Stimulated activated CD8-positive, alpha-beta memory T cell treated with anti-CD3 and anti-CD28 coated beads, Interleukin-4, amount 100 ng/mL, for 48 hours (primary cell): ENCODE data around the gene HAVCR2.

ENCODE experiments used
- DNase-seq: peaks from one replicate; pipeline ENCODE4 v3.0.0-alpha.2; 2020

Gene HAVCR2

GRCh38 chr5:157108976-157109375, at the start of gene HAVCR2:
HAVCR2 (minus strand) TSS chr5:157109044; CDS start chr5:157108983, 61 bp downstream.
- peak; percentile 70 for DNase-seq

- DNase-seq = no peak
Observed at GRCh38 chr5:157157293-157157891, 48.5 kb upstream of the HAVCR2 start.

GRCh38 chr5:157155297-157155696, 46.5 kb upstream of the HAVCR2 start:
- DNase-seq = no peak

GRCh38 chr5:157150995-157151394, 42.2 kb upstream of the HAVCR2 start:
- no peak for DNase-seq

GRCh38 chr5:157148734-157149615, 40.1 kb upstream of the HAVCR2 start:
- peak; percentile 90 for DNase-seq

GRCh38 chr5:157143127-157143971, 34.5 kb upstream of the HAVCR2 start:
- peak; percentile 79 for DNase-seq

GRCh38 chr5:157142317-157143126, 33.7 kb upstream of the HAVCR2 start, which contains the start of gene MED7:
MED7 (minus strand) TSS chr5:157142865; CDS start chr5:157139431, 3,434 bp downstream.
- DNase-seq = peak; percentile 90

GRCh38 chr5:157137691-157138090, 28.8 kb upstream of the HAVCR2 start:
- no peak for DNase-seq

GRCh38 chr5:157132281-157132612, 23.4 kb upstream of the HAVCR2 start:
- no peak for DNase-seq

GRCh38 chr5:157130925-157131324, 22.1 kb upstream of the HAVCR2 start:
- no peak for DNase-seq

GRCh38 chr5:157121709-157122108, 12.9 kb upstream of the HAVCR2 start:
- DNase-seq = no peak

- no peak for DNase-seq
Observed at GRCh38 chr5:157120102-157120501, 11.3 kb upstream of the HAVCR2 start.

GRCh38 chr5:157116483-157116954, 7.7 kb upstream of the HAVCR2 start:
- DNase-seq = peak; percentile 70

GRCh38 chr5:157115502-157115901, 6.7 kb upstream of the HAVCR2 start:
- no peak for DNase-seq

- no peak for DNase-seq
Observed at GRCh38 chr5:157115012-157115411, 6.2 kb upstream of the HAVCR2 start.

GRCh38 chr5:157113002-157113401, 4.2 kb upstream of the HAVCR2 start:
- no peak for DNase-seq

GRCh38 chr5:157109744-157110143, 900 bp upstream of the HAVCR2 start:
- DNase-seq = peak; percentile 40

- DNase-seq = no peak
Observed at GRCh38 chr5:157107508-157107907, 1.3 kb downstream of the HAVCR2 start.

GRCh38 chr5:157106630-157107461, 2.0 kb downstream of the HAVCR2 start:
- peak; percentile 68 for DNase-seq

- peak; percentile 43 for DNase-seq
Observed at GRCh38 chr5:157100140-157100679, 8.6 kb downstream of the HAVCR2 start.
